ENCODE data around the gene GPC6.

DNA sequence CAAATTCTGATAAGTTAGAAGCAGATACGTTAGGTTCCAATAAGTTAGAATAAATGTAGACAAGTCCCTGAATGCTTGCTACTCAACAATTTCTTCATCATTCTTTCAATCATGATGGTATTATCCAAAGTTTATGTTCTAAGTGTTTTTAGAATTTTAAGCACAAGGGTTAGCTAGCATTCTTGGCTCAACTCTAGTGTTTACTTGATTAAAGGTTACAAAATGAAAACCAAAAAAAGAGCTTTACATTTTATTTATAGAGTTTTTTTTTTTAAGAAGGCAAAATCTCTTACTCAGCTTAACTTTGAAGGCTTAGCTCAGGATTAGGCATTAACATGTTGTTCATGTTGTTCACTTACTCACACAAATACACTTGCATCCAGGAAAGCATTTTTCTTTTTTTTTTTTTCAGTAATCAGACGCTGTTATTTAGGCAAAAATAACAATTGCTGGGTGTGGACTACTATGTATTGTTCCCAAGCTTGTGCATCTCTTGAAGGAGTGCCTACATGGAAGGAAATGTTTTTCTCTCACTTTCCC is 832.3 kb downstream of the GPC6 start:
- TF ChIP-seq, protein P1, sequence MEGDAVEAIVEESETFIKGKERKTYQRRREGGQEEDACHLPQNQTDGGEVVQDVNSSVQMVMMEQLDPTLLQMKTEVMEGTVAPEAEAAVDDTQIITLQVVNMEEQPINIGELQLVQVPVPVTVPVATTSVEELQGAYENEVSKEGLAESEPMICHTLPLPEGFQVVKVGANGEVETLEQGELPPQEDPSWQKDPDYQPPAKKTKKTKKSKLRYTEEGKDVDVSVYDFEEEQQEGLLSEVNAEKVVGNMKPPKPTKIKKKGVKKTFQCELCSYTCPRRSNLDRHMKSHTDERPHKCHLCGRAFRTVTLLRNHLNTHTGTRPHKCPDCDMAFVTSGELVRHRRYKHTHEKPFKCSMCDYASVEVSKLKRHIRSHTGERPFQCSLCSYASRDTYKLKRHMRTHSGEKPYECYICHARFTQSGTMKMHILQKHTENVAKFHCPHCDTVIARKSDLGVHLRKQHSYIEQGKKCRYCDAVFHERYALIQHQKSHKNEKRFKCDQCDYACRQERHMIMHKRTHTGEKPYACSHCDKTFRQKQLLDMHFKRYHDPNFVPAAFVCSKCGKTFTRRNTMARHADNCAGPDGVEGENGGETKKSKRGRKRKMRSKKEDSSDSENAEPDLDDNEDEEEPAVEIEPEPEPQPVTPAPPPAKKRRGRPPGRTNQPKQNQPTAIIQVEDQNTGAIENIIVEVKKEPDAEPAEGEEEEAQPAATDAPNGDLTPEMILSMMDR (IDR thresholded peaks at IDR 0.05; ENCODE audit: insufficient read depth, low read length, poor library complexity, severe bottlenecking) = no peak
- TF ChIP-seq EZH2phosphoT487 (conservative IDR thresholded peaks at IDR 0.05; ENCODE audit: low read length) = no peak
